Anterior cingulate cortex (tissue), 58 donors: ENCODE data around the gene GPR146.
"Not testable (repeated sequence)": the region's sequence is repeated elsewhere in the genome, so short reads cannot be mapped to it uniquely, and the experiment has no call there.

Experiments
- DNase-seq, 58 donors: peaks; one replicate each; lab custom pipeline; 2025; lab: John Stamatoyannopoulos, UW

The GPR146 gene

GRCh38 chr7:1044189-1045068, at the start of gene GPR146:
GPR146 (plus strand) TSS chr7:1044546; CDS start chr7:1057516, 12,970 bp downstream.
- peak; percentile 37 to 96 (median 88) for DNase-seq

GRCh38 chr7:994592-995308, 49.6 kb upstream of the GPR146 start:
- DNase-seq, result no peak

GRCh38 chr7:995571-995970, 48.8 kb upstream of the GPR146 start:
- DNase-seq, result no peak

GRCh38 chr7:996079-996872, 48.1 kb upstream of the GPR146 start:
- DNase-seq, result no peak

GRCh38 chr7:997404-998395, 46.6 kb upstream of the GPR146 start:
- DNase-seq, result no peak

- no peak for DNase-seq
Measured at GRCh38 chr7:999149-999879, 45.0 kb upstream of the GPR146 start.

GRCh38 chr7:999941-1000935, 44.1 kb upstream of the GPR146 start:
- DNase-seq, result no peak

- not testable (repeated sequence) for DNase-seq
Measured at GRCh38 chr7:1001069-1001770, 43.1 kb upstream of the GPR146 start.

GRCh38 chr7:1002026-1002425, 42.3 kb upstream of the GPR146 start:
- not testable (repeated sequence) for DNase-seq

- DNase-seq, result not testable (repeated sequence)
Measured at GRCh38 chr7:1002445-1002844, 41.9 kb upstream of the GPR146 start.

GRCh38 chr7:1004018-1004852, 40.1 kb upstream of the GPR146 start:
- no peak for DNase-seq

GRCh38 chr7:1005303-1005702, 39.0 kb upstream of the GPR146 start:
- no peak for DNase-seq

- DNase-seq, result no peak
Measured at GRCh38 chr7:1007901-1008300, 36.4 kb upstream of the GPR146 start.

GRCh38 chr7:1008733-1009363, 35.5 kb upstream of the GPR146 start:
- DNase-seq, result no peak

GRCh38 chr7:1009747-1010146, 34.6 kb upstream of the GPR146 start:
- no peak for DNase-seq

GRCh38 chr7:1010226-1010625, 34.1 kb upstream of the GPR146 start:
- no peak for DNase-seq
